ENCODE results near the gene CD47. TPM values are rescaled to one million over a fixed set of nuclear protein-coding genes. Genes with fewer than 3 reads are reported as not detected.

The CD47 gene
- polyA plus RNA-seq, 1 experiment, result 13.4 TPM

GRCh38 chr3:108114423-108115065 is 23.7 kb upstream of the CD47 start:
- ChIA-PET CTCF (interaction anchor here (0.6 to 1.2 kb wide), 2 partner anchors 9 to 39 kb away, joined by 3 to 4 read pairs; no protein-coding TSS in a partner anchor), POLR2A (no interaction called here)
- TF ChIP-seq CTCF (IDR thresholded peaks at IDR 0.05; ENCODE audit: insufficient read depth, low read depth, low read length), result no peak
- Histone ChIP-seq H3K27me3 (ENCODE audit: control insufficient read depth, insufficient read depth, low read length) (peaks cover 1% of the 10 kb centered on the region; the same call in 1 of the 2 replicates), H3K36me3 (ENCODE audit: control insufficient read depth, insufficient read depth, low read length) (no peaks in the 10 kb centered on the region), H3K4me3 (ENCODE audit: low read depth, low read length) (no peak overlapping the region)
- DNase-seq (ENCODE audit: low read depth), result no peak

- POLR2A ChIA-PET, result no interaction called here
- TF ChIP-seq CTCF (IDR thresholded peaks at IDR 0.05; ENCODE audit: insufficient read depth, low read depth, low read length), result no peak
Measured at GRCh38 chr3:108113975-108114374, 23.1 kb upstream of the CD47 start.

GRCh38 chr3:108110934-108111333 is 20.1 kb upstream of the CD47 start:
- Histone ChIP-seq H3K27me3 (ENCODE audit: control insufficient read depth, insufficient read depth, low read length) (peaks cover 1% of the 10 kb centered on the region; the same call in 1 of the 2 replicates), H3K4me3 (ENCODE audit: low read depth, low read length) (no peak overlapping the region), H3K36me3 (ENCODE audit: control insufficient read depth, insufficient read depth, low read length) (no peaks in the 10 kb centered on the region)
- no peak for TF ChIP-seq CTCF (IDR thresholded peaks at IDR 0.05; ENCODE audit: insufficient read depth, low read depth, low read length)
- POLR2A ChIA-PET, result no interaction called here
- CTCF ChIA-PET, result no interaction called here
- no peak for DNase-seq (ENCODE audit: low read depth)

More at GRCh38 chr3:108113975-108114374, 23.1 kb upstream of the CD47 start:
- Histone ChIP-seq H3K27me3 (ENCODE audit: control insufficient read depth, insufficient read depth, low read length) (peaks cover 1% of the 10 kb centered on the region; the same call in 1 of the 2 replicates), H3K4me3 (ENCODE audit: low read depth, low read length) (no peak overlapping the region), H3K36me3 (ENCODE audit: control insufficient read depth, insufficient read depth, low read length) (no peaks in the 10 kb centered on the region)
- DNase-seq (ENCODE audit: low read depth), result no peak
- CTCF ChIA-PET, result no interaction called here

GRCh38 chr3:108108416-108108815 is 17.6 kb upstream of the CD47 start:
- no peak overlapping the region for H3K4me3 ChIP-seq (ENCODE audit: low read depth, low read length)
- ChIA-PET CTCF (interaction anchor here (1.5 kb wide), 1 partner anchor 9 kb away, joined by 4 read pairs; no protein-coding TSS in a partner anchor), POLR2A (no interaction called here)
- H3K27me3 ChIP-seq (ENCODE audit: control insufficient read depth, insufficient read depth, low read length), result no peaks in the 10 kb centered on the region
- no peak for TF ChIP-seq CTCF (IDR thresholded peaks at IDR 0.05; ENCODE audit: insufficient read depth, low read depth, low read length)
- H3K36me3 ChIP-seq (ENCODE audit: control insufficient read depth, insufficient read depth, low read length), result no peaks in the 10 kb centered on the region; the same call in 1 of the 2 replicates
- no peak for DNase-seq (ENCODE audit: low read depth)

GRCh38 chr3:108106449-108106848 is 15.6 kb upstream of the CD47 start:
- Histone ChIP-seq H3K27me3 (ENCODE audit: control insufficient read depth, insufficient read depth, low read length) (no peaks in the 10 kb centered on the region), H3K36me3 (ENCODE audit: control insufficient read depth, insufficient read depth, low read length) (no peaks in the 10 kb centered on the region; the same call in 1 of the 2 replicates), H3K4me3 (ENCODE audit: low read depth, low read length) (no peak overlapping the region)
- POLR2A ChIA-PET, result no interaction called here
- TF ChIP-seq CTCF (IDR thresholded peaks at IDR 0.05; ENCODE audit: insufficient read depth, low read depth, low read length), result no peak
- CTCF ChIA-PET, result interaction anchor here (0.6 kb wide), 1 partner anchor 1211 kb away, joined by 3 read pairs; no protein-coding TSS in a partner anchor
- DNase-seq (ENCODE audit: low read depth), result no peak

Measured in BJ (cell line).